Measurements from ENCODE around the gene DDR1.

The DDR1 gene

GRCh38 chr6:30931272-30931671 is 47.0 kb downstream of the DDR1 start:
- no peak for ATAC-seq
- TF ChIP-seq, protein P1, sequence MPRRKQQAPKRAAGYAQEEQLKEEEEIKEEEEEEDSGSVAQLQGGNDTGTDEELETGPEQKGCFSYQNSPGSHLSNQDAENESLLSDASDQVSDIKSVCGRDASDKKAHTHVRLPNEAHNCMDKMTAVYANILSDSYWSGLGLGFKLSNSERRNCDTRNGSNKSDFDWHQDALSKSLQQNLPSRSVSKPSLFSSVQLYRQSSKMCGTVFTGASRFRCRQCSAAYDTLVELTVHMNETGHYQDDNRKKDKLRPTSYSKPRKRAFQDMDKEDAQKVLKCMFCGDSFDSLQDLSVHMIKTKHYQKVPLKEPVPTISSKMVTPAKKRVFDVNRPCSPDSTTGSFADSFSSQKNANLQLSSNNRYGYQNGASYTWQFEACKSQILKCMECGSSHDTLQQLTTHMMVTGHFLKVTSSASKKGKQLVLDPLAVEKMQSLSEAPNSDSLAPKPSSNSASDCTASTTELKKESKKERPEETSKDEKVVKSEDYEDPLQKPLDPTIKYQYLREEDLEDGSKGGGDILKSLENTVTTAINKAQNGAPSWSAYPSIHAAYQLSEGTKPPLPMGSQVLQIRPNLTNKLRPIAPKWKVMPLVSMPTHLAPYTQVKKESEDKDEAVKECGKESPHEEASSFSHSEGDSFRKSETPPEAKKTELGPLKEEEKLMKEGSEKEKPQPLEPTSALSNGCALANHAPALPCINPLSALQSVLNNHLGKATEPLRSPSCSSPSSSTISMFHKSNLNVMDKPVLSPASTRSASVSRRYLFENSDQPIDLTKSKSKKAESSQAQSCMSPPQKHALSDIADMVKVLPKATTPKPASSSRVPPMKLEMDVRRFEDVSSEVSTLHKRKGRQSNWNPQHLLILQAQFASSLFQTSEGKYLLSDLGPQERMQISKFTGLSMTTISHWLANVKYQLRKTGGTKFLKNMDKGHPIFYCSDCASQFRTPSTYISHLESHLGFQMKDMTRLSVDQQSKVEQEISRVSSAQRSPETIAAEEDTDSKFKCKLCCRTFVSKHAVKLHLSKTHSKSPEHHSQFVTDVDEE (CRISPR knock-in tag; IDR thresholded peaks at IDR 0.05): no peak
- no peak for TF ChIP-seq ZFP3 (CRISPR knock-in tag; IDR thresholded peaks at IDR 0.05)
- TF ChIP-seq BACH2 (CRISPR knock-in tag; IDR thresholded peaks at IDR 0.05; ENCODE audit: borderline replicate concordance): no peak
- no peak for TF ChIP-seq ZFP30 (CRISPR knock-in tag; IDR thresholded peaks at IDR 0.05)
- no peak for TF ChIP-seq ESRRG (CRISPR knock-in tag; IDR thresholded peaks at IDR 0.05)
- TF ChIP-seq ISL1 (CRISPR knock-in tag; IDR thresholded peaks at IDR 0.05): no peak
- TF ChIP-seq, protein P2, sequence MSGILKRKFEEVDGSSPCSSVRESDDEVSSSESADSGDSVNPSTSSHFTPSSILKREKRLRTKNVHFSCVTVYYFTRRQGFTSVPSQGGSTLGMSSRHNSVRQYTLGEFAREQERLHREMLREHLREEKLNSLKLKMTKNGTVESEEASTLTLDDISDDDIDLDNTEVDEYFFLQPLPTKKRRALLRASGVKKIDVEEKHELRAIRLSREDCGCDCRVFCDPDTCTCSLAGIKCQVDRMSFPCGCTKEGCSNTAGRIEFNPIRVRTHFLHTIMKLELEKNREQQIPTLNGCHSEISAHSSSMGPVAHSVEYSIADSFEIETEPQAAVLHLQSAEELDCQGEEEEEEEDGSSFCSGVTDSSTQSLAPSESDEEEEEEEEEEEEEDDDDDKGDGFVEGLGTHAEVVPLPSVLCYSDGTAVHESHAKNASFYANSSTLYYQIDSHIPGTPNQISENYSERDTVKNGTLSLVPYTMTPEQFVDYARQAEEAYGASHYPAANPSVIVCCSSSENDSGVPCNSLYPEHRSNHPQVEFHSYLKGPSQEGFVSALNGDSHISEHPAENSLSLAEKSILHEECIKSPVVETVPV (CRISPR knock-in tag; IDR thresholded peaks at IDR 0.05): no peak
- TF ChIP-seq OSR1 (CRISPR knock-in tag; IDR thresholded peaks at IDR 0.05): no peak
- TF ChIP-seq CSDC2 (CRISPR knock-in tag; IDR thresholded peaks at IDR 0.05): no peak
- TF ChIP-seq PATZ1 (CRISPR knock-in tag; IDR thresholded peaks at IDR 0.05; ENCODE audit: borderline replicate concordance): no peak
- TF ChIP-seq ZNF70 (CRISPR knock-in tag; IDR thresholded peaks at IDR 0.05): no peak
- TF ChIP-seq GLIS3 (CRISPR knock-in tag; IDR thresholded peaks at IDR 0.05): no peak
- TF ChIP-seq TCF4 (CRISPR knock-in tag; IDR thresholded peaks at IDR 0.05; ENCODE audit: borderline replicate concordance): no peak
- TF ChIP-seq PPARA (CRISPR knock-in tag; IDR thresholded peaks at IDR 0.05; ENCODE audit: borderline replicate concordance): no peak
- no peak for TF ChIP-seq ZC3H10 (CRISPR knock-in tag; IDR thresholded peaks at IDR 0.05)
- TF ChIP-seq, protein P3, sequence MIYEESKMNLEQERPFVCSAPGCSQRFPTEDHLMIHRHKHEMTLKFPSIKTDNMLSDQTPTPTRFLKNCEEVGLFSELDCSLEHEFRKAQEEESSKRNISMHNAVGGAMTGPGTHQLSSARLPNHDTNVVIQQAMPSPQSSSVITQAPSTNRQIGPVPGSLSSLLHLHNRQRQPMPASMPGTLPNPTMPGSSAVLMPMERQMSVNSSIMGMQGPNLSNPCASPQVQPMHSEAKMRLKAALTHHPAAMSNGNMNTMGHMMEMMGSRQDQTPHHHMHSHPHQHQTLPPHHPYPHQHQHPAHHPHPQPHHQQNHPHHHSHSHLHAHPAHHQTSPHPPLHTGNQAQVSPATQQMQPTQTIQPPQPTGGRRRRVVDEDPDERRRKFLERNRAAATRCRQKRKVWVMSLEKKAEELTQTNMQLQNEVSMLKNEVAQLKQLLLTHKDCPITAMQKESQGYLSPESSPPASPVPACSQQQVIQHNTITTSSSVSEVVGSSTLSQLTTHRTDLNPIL (CRISPR knock-in tag; IDR thresholded peaks at IDR 0.05; ENCODE audit: low read depth): no peak
- no peak for TF ChIP-seq ARNTL (CRISPR knock-in tag; IDR thresholded peaks at IDR 0.05; ENCODE audit: borderline replicate concordance, low read depth)
- TF ChIP-seq TOX (CRISPR knock-in tag; IDR thresholded peaks at IDR 0.05; ENCODE audit: borderline replicate concordance): no peak
- TF ChIP-seq SNAI2 (CRISPR knock-in tag; IDR thresholded peaks at IDR 0.05): no peak
- TF ChIP-seq, protein P4, sequence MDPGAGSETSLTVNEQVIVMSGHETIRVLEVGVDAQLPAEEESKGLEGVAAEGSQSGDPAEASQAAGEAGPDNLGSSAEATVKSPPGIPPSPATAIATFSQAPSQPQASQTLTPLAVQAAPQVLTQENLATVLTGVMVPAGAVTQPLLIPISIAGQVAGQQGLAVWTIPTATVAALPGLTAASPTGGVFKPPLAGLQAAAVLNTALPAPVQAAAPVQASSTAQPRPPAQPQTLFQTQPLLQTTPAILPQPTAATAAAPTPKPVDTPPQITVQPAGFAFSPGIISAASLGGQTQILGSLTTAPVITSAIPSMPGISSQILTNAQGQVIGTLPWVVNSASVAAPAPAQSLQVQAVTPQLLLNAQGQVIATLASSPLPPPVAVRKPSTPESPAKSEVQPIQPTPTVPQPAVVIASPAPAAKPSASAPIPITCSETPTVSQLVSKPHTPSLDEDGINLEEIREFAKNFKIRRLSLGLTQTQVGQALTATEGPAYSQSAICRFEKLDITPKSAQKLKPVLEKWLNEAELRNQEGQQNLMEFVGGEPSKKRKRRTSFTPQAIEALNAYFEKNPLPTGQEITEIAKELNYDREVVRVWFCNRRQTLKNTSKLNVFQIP (CRISPR knock-in tag; IDR thresholded peaks at IDR 0.05; ENCODE audit: borderline replicate concordance, low read depth): no peak

- ATAC-seq: no peak
- no peak for TF ChIP-seq ZFP30 (CRISPR knock-in tag; IDR thresholded peaks at IDR 0.05)
- TF ChIP-seq, protein P1 (CRISPR knock-in tag; IDR thresholded peaks at IDR 0.05): no peak
- no peak for TF ChIP-seq TCF4 (CRISPR knock-in tag; IDR thresholded peaks at IDR 0.05; ENCODE audit: borderline replicate concordance)
- no peak for TF ChIP-seq ARNTL (CRISPR knock-in tag; IDR thresholded peaks at IDR 0.05; ENCODE audit: borderline replicate concordance, low read depth)
- TF ChIP-seq ISL1 (CRISPR knock-in tag; IDR thresholded peaks at IDR 0.05): no peak
- no peak for TF ChIP-seq TOX (CRISPR knock-in tag; IDR thresholded peaks at IDR 0.05; ENCODE audit: borderline replicate concordance)
- no peak for TF ChIP-seq CSDC2 (CRISPR knock-in tag; IDR thresholded peaks at IDR 0.05)
- TF ChIP-seq ESRRG (CRISPR knock-in tag; IDR thresholded peaks at IDR 0.05): no peak
- TF ChIP-seq ZNF565 (CRISPR knock-in tag; conservative IDR thresholded peaks at IDR 0.05; ENCODE audit: low read depth): no peak
- TF ChIP-seq GLIS3 (CRISPR knock-in tag; IDR thresholded peaks at IDR 0.05): no peak
- no peak for TF ChIP-seq ZNF70 (CRISPR knock-in tag; IDR thresholded peaks at IDR 0.05)
These were observed 47.8 kb downstream of the DDR1 start, which contains the start of gene SFTA2 for GRCh38 chr6:30931969-30932645. SFTA2 (minus strand) TSS chr6:30932170; CDS start chr6:30932096, 74 bp downstream.
